ENCODE measurements around the gene NOS1AP.

GRCh38 chr1:162252214-162252613, 182.7 kb downstream of the NOS1AP start:
- no peak for TF ChIP-seq CTCF (IDR thresholded peaks at IDR 0.05)
- TF ChIP-seq EP300 (IDR thresholded peaks at IDR 0.05; ENCODE audit: low read depth), result no peak
- no peak for TF ChIP-seq POLR2AphosphoS5 (IDR thresholded peaks at IDR 0.05)

Measured in transverse colon (tissue), 4 donors.